GM23338 (cell line): ENCODE measurements around the gene ATXN7. TPM values are rescaled to one million over a fixed set of nuclear protein-coding genes. Genes with fewer than 3 reads are reported as not detected.

Source experiments
- ATAC-seq: fragments of 200-7000 bp; cut with Tn5 transposase; 3 replicates; pipeline ENCODE4 v1.9.1; 2020
- DNase-seq: peaks from one replicate; pipeline ENCODE4 v3.0.0-alpha.2; 2015; ENCODE audit warnings: low spot score
- H2AFZ ChIP-seq: fragments of 200-600 bp; sonication (generic); 2 replicates; pipeline ENCODE4 v1.8.0; 2016; ENCODE audit warnings: antibody characterized with exemption, mild to moderate bottlenecking, moderate library complexity
- H3F3A ChIP-seq: fragments of 200-600 bp; sonication (generic); replicated peaks from 2 replicates; pipeline ENCODE4 v1.8.0; 2017; ENCODE audit warnings: antibody characterized with exemption, mixed run types, low read depth
- H3K27ac ChIP-seq: fragments of 200-600 bp; sonication (generic); 2 replicates; pipeline ENCODE4 v1.6.1; 2016; ENCODE audit warnings: low read depth
- H3K27me3 ChIP-seq: fragments of 200-600 bp; sonication (generic); 2 replicates; pipeline ENCODE4 v1.8.0; 2016; ENCODE audit warnings: mild to moderate bottlenecking, mixed run types, moderate library complexity; ENCODE audit not compliant: insufficient read depth
- H3K36me3 ChIP-seq: fragments of 200-600 bp; sonication (generic); 2 replicates; pipeline ENCODE4 v1.8.0; 2016; ENCODE audit warnings: mild to moderate bottlenecking; ENCODE audit not compliant: insufficient read depth
- H3K4me1 ChIP-seq: fragments of 200-600 bp; sonication (generic); 2 replicates; pipeline ENCODE4 v1.8.0; 2016; ENCODE audit warnings: mild to moderate bottlenecking, moderate library complexity; ENCODE audit not compliant: insufficient read depth
- H3K4me2 ChIP-seq: fragments of 200-600 bp; sonication (generic); 2 replicates; pipeline ENCODE4 v1.7.1; 2017; ENCODE audit warnings: mixed run types
- H3K4me3 ChIP-seq: fragments of 200-600 bp; sonication (generic); 2 replicates; pipeline ENCODE4 v1.6.1; 2016; ENCODE audit warnings: mixed run types
- H3K79me2 ChIP-seq: fragments of 200-600 bp; sonication (generic); replicated peaks from 2 replicates; pipeline ENCODE4 v1.8.0; 2017; ENCODE audit warnings: mild to moderate bottlenecking; ENCODE audit not compliant: insufficient read depth
- H3K9me2 ChIP-seq: fragments of 200-600 bp; sonication (generic); 2 replicates; pipeline ENCODE4 v1.8.0; 2017; ENCODE audit not compliant: insufficient read depth
- H4K20me1 ChIP-seq: fragments of 200-600 bp; sonication (generic); replicated peaks from 2 replicates; pipeline ENCODE4 v1.8.0; 2017; ENCODE audit warnings: mild to moderate bottlenecking; ENCODE audit not compliant: insufficient read depth
- H3K27ac Mint-ChIP-seq: 2 replicates; pipeline ENCODE4 v1.8.0; 2020; ENCODE audit warnings: inconsistent platforms, mild to moderate bottlenecking, moderate library complexity, mixed read lengths
- H3K27me3 Mint-ChIP-seq: 3 replicates; pipeline ENCODE4 v1.8.0; 2022; ENCODE audit warnings: low read depth, mild to moderate bottlenecking, moderate library complexity, mixed read lengths, inconsistent platforms; ENCODE audit not compliant: insufficient read depth, poor library complexity
- H3K36me3 Mint-ChIP-seq: 3 replicates; pipeline ENCODE4 v1.8.0; 2021; ENCODE audit warnings: low read depth, mild to moderate bottlenecking, inconsistent platforms, moderate library complexity, mixed read lengths
- H3K4me1 Mint-ChIP-seq: 3 replicates; pipeline ENCODE4 v1.8.0; 2020; ENCODE audit warnings: mild to moderate bottlenecking, inconsistent platforms, mixed read lengths
- H3K4me3 Mint-ChIP-seq: 3 replicates; pipeline ENCODE4 v1.8.0; 2021; ENCODE audit warnings: moderate library complexity, mild to moderate bottlenecking, inconsistent platforms, mixed read lengths
- H3K9me3 Mint-ChIP-seq: 3 replicates; pipeline ENCODE4 v1.8.0; 2020; ENCODE audit warnings: moderate library complexity, mild to moderate bottlenecking, inconsistent platforms, mixed read lengths
- CREB1 ChIP-seq: fragments of 250-450 bp; sonication (Bioruptor Pico); IDR thresholded peaks from 2 replicates; pipeline ENCODE4 v1.5.0; 2020; ENCODE audit warnings: low read depth, mild to moderate bottlenecking, moderate library complexity
- CTCF ChIP-seq, 2 experiments: fragments of 200-600 bp in 1 of 2; sonication (generic) in 1 of 2; conservative IDR thresholded peaks; 2 replicates each; pipeline versions ENCODE4 v1.5.1 to v1.6.1; 2016 to 2017; ENCODE audit warnings: antibody characterized with exemption in 2 of 2, low read depth in 2 of 2, mild to moderate bottlenecking in 2 of 2, moderate library complexity in 1 of 2
- EZH2 ChIP-seq: fragments of 200-600 bp; sonication (generic); IDR thresholded peaks from one replicate; pipeline ENCODE4 v1.8.0; 2017; ENCODE audit warnings: antibody characterized with exemption, mild to moderate bottlenecking, low read depth; ENCODE audit not compliant: unreplicated experiment
- EZH2phosphoT487 ChIP-seq: fragments of 200-600 bp; sonication (generic); IDR thresholded peaks from one replicate; pipeline ENCODE4 v1.8.1; 2018; ENCODE audit warnings: antibody characterized with exemption; ENCODE audit not compliant: unreplicated experiment
- JUNB ChIP-seq: IDR thresholded peaks from one replicate; pipeline ENCODE4 v1.6.1; 2016; ENCODE audit warnings: antibody characterized with exemption; ENCODE audit not compliant: unreplicated experiment
- NANOG ChIP-seq: IDR thresholded peaks from 2 replicates; pipeline ENCODE4 v1.6.1; 2016; ENCODE audit warnings: antibody characterized with exemption, borderline replicate concordance
- POLR2AphosphoS5 ChIP-seq: IDR thresholded peaks from 2 replicates; pipeline ENCODE4 v1.6.1; 2016; ENCODE audit warnings: antibody characterized with exemption, low read depth
- REST ChIP-seq: IDR thresholded peaks from one replicate; pipeline ENCODE4 v1.6.1; 2018; ENCODE audit warnings: antibody characterized with exemption; ENCODE audit not compliant: unreplicated experiment
- STAT1 ChIP-seq: IDR thresholded peaks from one replicate; pipeline ENCODE4 v1.6.1; 2016; ENCODE audit warnings: antibody characterized with exemption; ENCODE audit not compliant: unreplicated experiment
- ZNF114 ChIP-seq: fragments of 250-450 bp; sonication (Bioruptor Pico); IDR thresholded peaks from 2 replicates; pipeline ENCODE4 v1.5.0; 2020; ENCODE audit warnings: mild to moderate bottlenecking, moderate library complexity
- ZNF331 ChIP-seq: fragments of 250-450 bp; sonication (Bioruptor Pico); IDR thresholded peaks from 2 replicates; pipeline ENCODE4 v1.5.0; 2020; ENCODE audit warnings: low read depth, mild to moderate bottlenecking, moderate library complexity
- ZNF462 ChIP-seq: fragments of 250-450 bp; sonication (Bioruptor Pico); IDR thresholded peaks from 2 replicates; pipeline ENCODE4 v1.5.0; 2020; ENCODE audit warnings: mild to moderate bottlenecking, moderate library complexity
- polyA plus RNA-seq: library from polyadenylated mRNA; unstranded; fragments of >200 nt; fragmentation: Nextera tagmentation; extraction: Ambion mirVana; gene quantifications from 2 replicates; pipeline ENCODE4 v1.2.1, GENCODE V29; 2016
- total RNA-seq: library from RNA; depleted of rRNA; stranded (reverse); fragments of >200 nt; shearing (Covaris generic); gene quantifications from 2 replicates; pipeline ENCODE4 v1.2.3, GENCODE V29; 2014
- TF ChIP-seq, protein P1 (sequence below): IDR thresholded peaks from 2 replicates; pipeline ENCODE4 v1.6.1; 2016; ENCODE audit warnings: antibody characterized with exemption

Gene ATXN7
- total and polyA plus RNA-seq, 2 experiments from 2014 or later, result 4.0 to 17.2 TPM

DNA sequence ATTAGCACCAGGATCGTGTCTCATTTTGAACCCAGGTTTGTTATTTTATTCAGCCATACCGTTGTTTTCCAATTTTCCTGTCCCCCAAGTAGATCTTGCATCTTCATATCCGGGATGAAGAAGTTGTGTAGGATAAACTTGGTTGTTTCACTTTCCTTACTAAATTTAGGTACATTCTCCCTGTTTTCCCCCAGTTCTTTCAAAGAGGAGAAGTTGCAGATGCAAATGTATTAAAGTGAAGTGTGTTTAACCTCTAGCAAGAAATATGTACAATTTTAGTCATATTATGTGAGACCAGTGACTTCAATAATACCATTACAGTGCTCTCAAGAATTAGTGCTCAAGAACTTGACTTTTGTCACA, 1.3 kb downstream of the ATXN7 start:
- Mint-ChIP-seq H3K4me3 (peak overlapping the region; percentile 78), H3K27ac (0 out of 2 replicates have a peak overlapping the region, but pooled peaks have one; percentile 67), H3K4me1 (peaks cover 32% of the 10 kb centered on the region), H3K9me3 (no peaks in the 10 kb centered on the region), H3K36me3 (peaks cover 7% of the 10 kb centered on the region), H3K27me3 (peaks cover 10% of the 10 kb centered on the region)
- Histone ChIP-seq H3F3A (no peaks in the 10 kb centered on the region; the same call in 1 of the 2 replicates), H3K27ac (no peak overlapping the region), H2AFZ (peak overlapping the region; percentile 77; the same call in 1 of the 2 replicates), H3K36me3 (no peaks in the 10 kb centered on the region), H3K4me3 (peak overlapping the region; percentile 79), H3K9me2 (no peaks in the 10 kb centered on the region), H3K79me2 (peaks cover 81% of the 10 kb centered on the region), H3K4me2 (peak overlapping the region; percentile 80), H3K4me1 (peaks cover 36% of the 10 kb centered on the region), H3K27me3 (no peaks in the 10 kb centered on the region), H4K20me1 (no peaks in the 10 kb centered on the region)
- DNase-seq (no peak), ATAC-seq (no peak)
- TF ChIP-seq STAT1 (no peak), NANOG (no peak), CREB1 (CRISPR knock-in tag) (no peak), ZNF462 (CRISPR knock-in tag) (no peak), EZH2 (no peak), ZNF331 (CRISPR knock-in tag) (no peak), ZNF114 (CRISPR knock-in tag) (no peak), CTCF (conservative IDR thresholded peaks at IDR 0.05; ENCODE audit: low read depth in 2 of 2) (no peak), POLR2AphosphoS5 (no peak), REST (no peak), EZH2phosphoT487 (no peak), JUNB (no peak)
- TF ChIP-seq, protein P1, sequence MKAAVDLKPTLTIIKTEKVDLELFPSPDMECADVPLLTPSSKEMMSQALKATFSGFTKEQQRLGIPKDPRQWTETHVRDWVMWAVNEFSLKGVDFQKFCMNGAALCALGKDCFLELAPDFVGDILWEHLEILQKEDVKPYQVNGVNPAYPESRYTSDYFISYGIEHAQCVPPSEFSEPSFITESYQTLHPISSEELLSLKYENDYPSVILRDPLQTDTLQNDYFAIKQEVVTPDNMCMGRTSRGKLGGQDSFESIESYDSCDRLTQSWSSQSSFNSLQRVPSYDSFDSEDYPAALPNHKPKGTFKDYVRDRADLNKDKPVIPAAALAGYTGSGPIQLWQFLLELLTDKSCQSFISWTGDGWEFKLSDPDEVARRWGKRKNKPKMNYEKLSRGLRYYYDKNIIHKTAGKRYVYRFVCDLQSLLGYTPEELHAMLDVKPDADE, result no peak
